NCI-H510A (cell line): ENCODE results near the gene SCARB2.

ENCODE experiments used
- DNase-seq: peaks from one replicate; lab custom pipeline; 2025; lab: John Stamatoyannopoulos, UW

The SCARB2 gene

GRCh38 chr4:76226418-76226817, 12.8 kb upstream of the SCARB2 start:
- no peak for DNase-seq

GRCh38 chr4:76224171-76224570, 10.5 kb upstream of the SCARB2 start:
- DNase-seq, result no peak

- no peak for DNase-seq
These were observed 5.9 kb upstream of the SCARB2 start for GRCh38 chr4:76219299-76220055.

- no peak for DNase-seq
These were observed 3.6 kb upstream of the SCARB2 start for GRCh38 chr4:76216975-76217814.

DNA sequence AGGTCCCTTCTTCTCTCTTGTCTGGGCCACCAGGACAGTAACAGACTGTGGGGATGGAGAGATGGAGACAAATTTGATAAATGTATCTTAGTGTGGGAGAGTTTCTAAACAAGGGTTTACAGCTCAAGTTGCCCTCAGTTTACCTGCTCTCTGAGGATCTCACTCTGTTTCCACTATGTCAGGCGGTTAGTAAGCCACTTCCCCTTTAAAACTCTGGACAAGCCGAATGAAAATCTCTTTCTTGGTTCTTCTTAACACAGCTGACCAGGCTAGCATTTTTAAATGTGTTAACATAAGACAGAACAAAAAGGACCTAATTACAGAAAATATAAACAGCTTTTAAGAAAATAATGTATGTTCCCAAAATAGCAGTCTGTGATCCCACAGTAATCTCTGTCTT, 2.9 kb upstream of the SCARB2 start:
- no peak for DNase-seq

GRCh38 chr4:76215077-76215476, 1.5 kb upstream of the SCARB2 start:
- no peak for DNase-seq

GRCh38 chr4:76214177-76214675, 602 bp upstream of the SCARB2 start:
- no peak for DNase-seq

DNA sequence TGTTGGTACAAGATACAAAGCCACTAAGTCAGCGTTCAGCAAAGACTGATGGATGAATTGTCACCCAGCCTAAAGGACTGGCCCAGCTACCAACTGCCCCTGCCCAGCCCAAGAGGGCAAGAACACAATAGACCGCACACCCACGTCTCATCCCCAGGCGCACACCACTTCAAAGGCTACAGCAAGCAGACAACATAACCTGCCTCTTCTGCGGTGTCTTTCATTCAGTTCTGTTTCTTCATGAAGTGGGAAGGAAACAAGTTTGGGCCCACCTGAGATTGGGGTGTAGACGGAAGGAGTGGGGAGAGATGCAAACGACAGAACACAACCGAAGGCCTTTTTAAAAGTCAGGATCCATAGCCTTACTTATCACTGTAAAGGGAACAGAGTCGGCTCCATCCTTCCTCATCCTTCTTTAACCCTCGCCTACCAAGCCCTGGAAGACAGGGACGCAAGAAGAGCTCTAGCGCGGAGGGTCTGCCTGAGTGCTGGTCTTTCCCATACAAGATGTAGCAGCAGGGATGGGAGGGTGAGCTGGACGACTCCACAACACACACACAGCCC, 691 bp downstream of the SCARB2 start:
- DNase-seq, result no peak

- no peak for DNase-seq
These were observed 1.6 kb downstream of the SCARB2 start for GRCh38 chr4:76211769-76212708.

- DNase-seq, result no peak
These were observed 3.2 kb downstream of the SCARB2 start for GRCh38 chr4:76210452-76210851.

GRCh38 chr4:76209881-76210280, 3.7 kb downstream of the SCARB2 start:
- DNase-seq, result no peak

DNA sequence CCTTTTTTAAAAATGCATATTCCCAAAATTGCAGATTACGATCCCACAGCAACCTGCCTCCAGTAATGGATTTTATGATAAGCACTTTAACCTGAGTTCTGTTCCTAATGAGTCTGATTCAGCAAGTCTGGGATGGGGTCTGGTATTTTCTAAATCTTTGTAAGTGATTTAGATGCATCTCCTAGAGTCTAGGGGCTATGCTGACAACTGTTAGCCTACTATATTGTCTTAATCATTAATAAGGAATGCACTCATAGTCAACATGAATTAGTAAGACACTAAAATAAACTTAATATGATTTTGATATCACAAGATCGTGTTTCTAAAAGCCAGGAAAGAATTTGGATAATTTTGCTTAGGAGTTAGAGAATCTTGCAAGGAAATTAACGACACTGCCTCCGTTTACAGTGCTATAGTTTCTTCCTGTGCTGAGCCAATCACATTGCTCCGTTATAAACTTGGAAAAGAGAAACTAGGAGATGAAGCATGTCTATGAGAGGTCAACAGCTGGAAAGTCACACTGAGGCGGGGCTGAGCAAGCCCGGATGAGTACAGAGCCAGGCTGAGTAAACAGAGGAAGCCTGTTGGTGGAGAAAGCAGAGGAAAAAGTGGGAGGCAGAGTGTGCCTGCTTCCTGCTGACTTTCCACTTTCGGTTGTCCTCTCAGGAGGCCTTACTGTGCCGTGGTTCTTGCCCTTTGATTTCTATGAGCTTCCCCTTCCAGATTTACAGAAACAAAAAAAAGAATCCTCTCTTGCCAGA, 5.4 kb downstream of the SCARB2 start:
- DNase-seq, result peak; percentile 80

GRCh38 chr4:76207549-76207948, 6.1 kb downstream of the SCARB2 start:
- DNase-seq, result no peak

- no peak for DNase-seq
These were observed 7.2 kb downstream of the SCARB2 start for GRCh38 chr4:76206222-76206942.

GRCh38 chr4:76205476-76205875, 8.1 kb downstream of the SCARB2 start:
- DNase-seq, result no peak

DNA sequence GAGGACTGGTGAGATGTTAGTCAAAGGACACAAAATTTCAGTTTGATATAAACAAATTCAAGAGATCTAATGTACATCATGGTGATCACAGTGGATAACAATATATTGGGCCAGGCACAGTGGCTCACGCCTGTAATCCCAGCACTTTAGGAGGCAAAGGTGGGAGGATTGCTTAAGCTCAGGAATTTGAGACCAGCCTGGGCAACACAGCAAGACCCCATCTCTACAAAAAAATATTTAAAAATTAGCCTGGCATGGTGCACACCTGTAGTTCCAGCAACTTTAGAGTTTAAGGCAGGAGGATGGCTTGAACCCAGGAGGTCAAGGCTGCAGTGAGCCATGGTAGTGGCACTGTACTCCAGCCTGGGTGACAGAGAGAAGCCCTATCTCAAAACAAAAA, 8.7 kb downstream of the SCARB2 start:
- no peak for DNase-seq

DNA sequence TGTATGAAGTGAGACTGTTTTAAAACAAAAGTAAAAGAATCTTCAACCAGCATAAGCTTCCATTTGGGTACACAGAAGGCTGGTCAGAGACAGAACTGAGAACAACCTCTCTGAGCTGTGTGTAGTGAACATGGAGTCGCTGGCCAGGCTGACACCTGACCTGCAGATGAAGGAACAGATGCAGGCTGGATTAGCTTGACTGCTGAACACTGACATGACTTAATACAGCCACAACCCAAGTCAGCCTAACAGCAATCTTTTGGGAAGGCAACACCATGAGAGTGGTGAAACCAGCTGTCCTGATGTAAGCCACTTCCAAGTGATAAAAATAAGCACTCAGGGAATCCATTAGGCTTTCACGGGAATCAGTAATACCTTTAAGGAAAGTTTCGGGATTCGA, 10.1 kb downstream of the SCARB2 start:
- DNase-seq, result no peak

- DNase-seq, result no peak
These were observed 12.3 kb downstream of the SCARB2 start for GRCh38 chr4:76201276-76201675.

- DNase-seq, result peak; percentile 94
These were observed 12.8 kb downstream of the SCARB2 start for GRCh38 chr4:76200771-76201231.

DNA sequence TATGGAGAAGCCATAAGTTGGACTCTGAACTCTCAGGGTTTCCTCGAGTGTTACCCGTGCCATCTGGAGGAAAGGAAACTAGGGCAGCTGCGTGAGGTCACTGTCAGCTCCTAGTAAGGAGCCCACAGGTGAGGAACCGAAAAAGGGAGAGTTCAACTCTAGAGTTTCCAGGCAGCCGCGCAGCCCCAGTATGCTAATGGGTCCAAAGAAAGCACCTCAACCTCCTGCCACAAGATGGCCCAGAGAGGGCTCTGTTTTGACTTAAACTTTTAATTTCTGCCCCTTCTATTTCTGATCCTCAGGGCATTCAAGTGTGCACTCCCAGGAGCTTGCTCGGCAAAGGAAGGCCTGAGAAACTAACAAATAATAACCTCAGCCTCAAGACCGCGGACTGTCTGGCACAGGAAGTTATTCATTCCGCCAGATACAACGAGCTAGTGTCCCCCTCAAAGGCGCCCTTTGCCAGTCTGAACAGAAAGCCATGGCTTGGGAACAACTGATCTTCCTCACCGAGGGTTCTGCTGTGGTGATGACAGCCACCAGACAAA, 13.9 kb downstream of the SCARB2 start:
- DNase-seq, result no peak
